Stimulated activated CD4-positive, alpha-beta T cell treated with anti-CD3 and anti-CD28 coated beads, Interleukin-15, amount 100 ng/mL, for 1 hour (primary cell): ENCODE measurements around the gene MITF.

Experiments used
- DNase-seq, 2 donors: peaks; one replicate each; pipeline ENCODE4 v3.0.0-alpha.2; 2020; ENCODE audit warnings: low read depth in 1 of 2, low spot score in 1 of 2

Gene MITF

DNA sequence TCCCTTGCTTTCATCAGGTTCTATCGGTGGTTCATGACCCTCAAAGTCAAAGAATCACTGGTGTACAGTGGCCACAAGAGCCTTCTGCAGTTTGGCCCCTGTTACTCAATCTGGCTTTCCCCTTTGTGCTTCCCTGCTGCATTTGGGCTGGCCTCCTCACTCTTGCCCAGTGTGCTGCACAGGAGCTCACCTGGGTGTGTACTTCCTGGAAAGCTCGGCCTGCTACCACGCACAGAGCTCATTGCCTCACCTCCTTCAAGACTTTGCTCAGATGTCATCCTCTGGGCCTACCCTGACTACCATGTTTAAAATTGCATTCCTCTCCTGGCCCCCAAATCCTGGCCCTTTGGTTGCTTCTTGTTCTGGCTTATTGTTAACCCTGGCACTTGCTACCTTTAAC lies 90.9 kb downstream of the MITF start:
- DNase-seq, result no peak

DNA sequence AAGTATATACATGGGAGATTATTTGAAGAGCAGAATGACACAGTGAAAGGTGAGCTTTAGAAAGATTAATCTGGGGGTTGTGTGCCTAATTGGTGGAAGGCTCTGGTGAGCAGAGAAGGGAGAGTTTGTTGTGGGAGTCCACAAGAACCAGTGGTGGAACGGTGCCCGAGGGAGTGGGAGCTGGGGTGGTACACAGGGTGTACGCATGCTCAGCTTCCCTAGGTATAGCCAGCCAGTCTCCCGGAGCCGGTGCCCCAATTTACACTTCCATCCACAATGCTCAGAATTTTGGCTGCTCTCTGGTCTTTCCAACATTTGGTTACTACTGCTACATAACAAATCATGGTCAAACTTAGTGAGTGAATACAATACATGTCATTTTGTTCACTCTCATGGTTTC lies 92.5 kb downstream of the MITF start:
- no peak for DNase-seq

DNA sequence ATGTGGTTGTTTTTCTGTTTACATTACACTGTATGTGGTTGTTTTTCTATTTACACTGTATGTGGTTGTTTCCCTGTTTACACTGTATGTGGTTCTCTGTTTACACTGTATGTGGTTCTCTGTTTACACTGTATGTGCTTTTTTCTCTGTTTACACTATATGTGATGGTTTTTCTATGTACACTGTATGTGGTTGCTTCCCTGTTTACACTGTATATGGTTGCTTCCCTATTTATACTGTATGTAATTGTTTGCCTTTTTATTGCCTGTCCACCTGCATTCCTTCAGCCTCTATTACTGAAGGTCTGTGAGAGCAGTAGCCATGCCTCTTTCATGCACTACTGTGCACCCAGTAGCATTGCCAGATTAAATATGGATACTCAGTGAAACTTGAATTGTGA lies 94.3 kb downstream of the MITF start:
- DNase-seq, result no peak

DNA sequence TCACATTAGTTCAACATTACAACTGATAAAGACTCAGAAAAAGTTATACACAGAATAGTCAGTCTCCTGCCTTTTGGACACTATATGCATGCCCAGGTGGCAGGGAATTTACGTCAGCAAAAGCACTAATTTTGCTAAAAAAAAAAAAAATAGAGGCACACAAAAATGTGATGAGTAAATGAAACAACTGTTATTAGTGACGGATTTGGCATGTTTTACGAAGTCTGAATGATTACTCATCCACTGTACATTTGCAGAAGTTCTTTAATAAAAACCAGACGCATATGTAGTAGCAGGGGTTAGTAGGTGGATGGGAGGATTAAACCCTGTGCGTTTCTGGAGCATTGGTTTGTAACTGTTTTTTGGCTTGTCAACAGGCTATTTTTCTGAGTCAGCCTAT lies 99.0 kb downstream of the MITF start:
- DNase-seq, result no peak

DNA sequence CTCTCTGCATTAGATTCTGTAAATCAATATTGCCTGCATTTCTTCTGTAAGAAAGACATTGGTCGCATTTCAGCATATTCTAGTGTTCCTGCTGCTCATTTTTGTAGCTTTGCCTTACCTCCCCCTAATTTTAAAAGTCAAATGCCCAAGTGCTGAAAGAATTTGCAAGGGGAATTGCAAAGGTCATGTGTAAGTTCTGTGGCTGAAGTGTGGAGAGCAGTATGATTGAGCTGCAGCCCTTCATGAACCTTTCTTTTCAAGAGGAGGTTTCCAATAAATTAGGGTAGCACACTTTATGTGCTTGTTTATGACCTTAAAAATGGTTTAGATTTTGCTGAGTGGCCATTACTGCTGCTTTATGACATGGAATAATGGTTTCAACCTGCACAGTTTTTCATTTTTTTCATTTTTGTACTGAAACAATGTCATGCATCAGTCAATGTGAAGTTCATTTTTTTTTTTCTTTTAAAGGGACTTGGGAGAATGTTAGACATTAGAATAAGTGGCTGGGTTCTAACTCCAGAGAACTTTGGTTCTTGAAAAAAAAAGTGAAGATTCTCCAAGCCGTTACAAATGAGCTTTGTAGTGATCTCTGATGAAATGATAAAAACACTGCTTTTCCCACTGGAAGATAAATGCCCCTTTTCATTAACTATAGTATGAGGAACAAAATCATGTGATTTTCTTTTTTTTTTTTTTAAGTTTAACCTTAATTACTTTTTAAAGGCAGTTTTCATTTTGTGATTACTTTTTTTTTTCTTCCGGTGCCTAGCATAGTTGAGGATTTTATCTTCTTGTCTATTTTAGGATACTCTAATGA lies 99.6 kb downstream of the MITF start:
- no peak for DNase-seq

DNA sequence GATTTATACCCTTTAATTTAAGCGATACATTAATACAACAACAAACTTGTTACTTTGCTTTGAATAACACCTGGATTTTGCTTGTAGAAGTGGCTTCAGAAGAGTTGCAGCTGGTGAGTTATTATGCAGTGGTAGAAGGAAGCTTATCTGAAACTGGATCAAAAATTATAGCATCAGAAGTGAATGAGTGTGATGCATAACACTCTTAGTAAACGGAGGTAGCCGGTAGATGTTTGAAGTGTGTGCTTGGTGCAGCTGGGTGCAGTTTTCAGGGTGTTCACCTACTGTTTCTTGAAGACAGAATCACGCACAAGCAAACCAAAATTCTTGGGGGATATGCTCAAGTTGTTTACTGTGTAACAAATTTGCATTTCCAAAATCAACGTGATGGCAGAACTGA lies 103.1 kb downstream of the MITF start:
- no peak for DNase-seq

DNA sequence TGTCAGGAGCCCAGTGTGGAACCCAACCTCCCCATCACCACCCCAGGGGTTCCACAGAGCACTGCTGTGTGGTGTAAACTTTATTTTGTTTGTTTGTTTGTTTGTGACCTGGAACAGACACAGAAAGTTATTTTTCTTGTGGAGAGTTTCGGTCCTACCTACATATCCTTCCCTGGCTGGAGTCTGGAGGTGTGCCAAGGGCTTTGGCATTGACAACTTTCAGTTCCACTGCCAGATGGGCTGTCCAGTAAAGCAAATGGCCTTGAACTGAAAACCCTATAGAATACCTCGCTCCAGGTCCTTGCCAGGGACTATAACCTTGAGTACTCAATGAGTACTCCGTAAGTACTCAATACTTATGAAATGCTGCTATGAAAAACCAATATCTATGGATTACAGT lies 103.5 kb downstream of the MITF start:
- DNase-seq, result no peak

DNA sequence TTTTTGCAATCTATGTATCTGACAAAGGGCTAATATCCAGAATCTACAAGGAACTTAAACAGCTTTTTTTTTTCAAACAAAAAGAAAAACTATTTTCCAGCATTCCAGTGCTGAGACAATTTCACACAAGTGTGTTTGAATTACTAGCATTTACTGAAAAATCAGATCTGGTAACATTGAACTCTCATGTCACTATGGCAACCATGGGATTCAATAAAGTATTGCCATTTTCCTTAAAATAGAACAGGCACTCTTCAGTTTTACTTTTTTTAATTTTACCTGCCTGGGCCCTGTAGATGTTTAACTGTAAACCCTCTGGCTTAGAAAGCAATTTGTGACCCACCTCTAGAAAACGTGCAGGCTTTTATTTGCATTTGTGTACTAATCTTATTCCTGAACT lies 105.4 kb downstream of the MITF start:
- DNase-seq, result no peak

DNA sequence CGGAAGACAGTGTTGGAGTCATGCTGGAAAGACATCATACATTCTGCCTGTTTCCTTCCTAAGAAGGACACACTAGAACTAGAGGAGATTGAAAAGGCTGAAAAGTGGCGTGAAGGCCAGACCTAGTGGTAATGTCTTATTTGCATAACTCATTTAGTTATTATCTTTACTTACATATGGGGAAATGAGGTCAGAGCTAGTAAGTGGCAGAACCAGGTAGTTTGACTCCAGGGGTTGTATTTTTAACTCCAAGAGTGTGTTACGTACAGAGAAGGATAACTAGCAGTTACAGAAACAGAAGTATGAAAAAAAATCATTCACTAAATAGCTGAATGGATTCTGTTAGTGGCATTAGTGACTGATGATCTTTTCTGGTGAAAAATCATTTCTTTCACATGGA lies 108.0 kb downstream of the MITF start:
- DNase-seq, result no peak

DNA sequence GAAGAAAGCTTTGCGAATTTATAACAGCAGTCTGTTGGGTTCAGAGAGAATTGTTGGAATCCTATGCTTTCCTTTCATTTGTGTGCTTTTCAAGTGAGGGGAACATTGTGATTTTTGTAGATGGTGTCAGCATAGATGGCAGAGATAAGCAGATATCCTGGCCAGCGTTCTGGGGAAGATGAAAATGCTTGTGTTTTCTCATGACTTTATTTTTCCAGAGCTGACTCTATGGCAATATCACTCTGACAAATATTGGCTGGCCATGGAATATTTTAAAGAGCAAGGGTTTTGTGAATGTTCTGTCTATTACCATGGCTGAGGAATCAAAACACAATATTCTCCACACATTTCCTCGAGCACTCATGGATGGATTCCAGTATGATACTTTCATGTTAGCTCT lies 108.8 kb downstream of the MITF start:
- no peak for DNase-seq

DNA sequence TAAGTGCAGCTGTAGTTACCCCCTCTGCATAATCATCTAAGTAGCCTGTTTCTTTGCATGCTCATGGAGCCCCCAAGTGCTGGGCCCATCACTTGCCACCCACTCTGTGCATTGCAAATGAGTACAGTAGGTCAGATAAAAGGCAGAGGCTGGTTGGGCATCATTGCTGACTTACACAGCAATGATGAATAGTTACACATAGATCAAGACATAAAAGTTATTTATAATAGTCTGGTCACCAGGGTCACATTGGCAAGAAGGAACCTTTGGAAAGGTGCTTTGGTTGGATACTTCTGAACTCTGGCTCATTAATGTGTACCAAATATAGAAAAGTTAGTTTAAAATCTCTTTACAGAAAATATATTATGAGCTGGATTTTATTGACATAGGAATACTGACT lies 111.6 kb downstream of the MITF start:
- DNase-seq, result no peak

DNA sequence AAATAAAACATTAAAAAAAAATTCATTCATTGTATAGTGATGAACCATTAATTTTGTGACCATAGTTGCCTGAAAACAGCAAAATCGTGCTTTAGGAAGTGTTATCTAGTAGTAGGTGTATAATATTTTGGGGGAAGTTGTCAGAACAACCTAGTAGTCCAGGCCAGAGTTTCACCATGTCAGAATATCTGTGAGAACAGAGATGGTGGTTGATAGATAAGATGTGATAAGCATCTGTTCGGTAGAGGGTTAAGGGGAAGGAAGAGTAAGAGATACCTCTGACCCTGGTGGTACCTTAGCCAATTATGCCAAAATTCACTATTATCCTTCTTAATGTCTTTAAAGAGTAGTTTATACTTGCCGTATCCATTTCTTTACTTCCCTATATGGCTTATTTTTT lies 113.8 kb downstream of the MITF start:
- DNase-seq, result no peak

DNA sequence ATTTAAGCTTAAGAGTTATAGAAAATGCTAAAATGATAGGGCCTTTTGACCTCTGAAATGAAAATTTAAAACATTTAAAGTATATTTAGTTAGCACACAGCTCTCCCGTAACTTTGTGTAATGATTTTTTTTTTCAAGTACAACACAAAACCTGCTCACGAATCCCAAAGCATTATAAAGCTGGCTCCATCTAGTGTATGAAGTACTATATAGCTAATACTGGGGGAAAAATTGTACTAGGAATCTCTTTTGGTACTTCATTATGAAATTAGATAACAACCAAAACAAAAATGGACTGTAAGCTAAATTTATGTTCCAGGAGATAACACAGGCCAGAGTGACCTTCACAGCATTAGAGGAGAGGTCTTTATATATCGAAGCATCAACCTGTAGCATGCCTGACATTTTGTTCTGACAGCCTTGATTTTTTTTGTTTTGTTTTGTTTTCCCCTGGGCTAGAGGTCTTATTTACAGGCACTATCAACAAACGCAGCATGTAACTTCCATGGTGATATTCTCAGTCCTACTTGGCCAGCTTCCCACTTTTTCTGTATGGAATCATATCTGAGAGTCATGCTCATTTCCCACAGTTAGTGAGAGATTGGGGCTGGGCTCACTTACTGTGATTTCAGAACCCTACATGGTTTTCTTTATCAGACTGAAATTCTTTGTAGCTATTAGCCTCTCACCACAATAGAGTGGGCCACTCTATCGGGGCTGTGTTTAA lies 116.3 kb downstream of the MITF start:
- no peak for DNase-seq

DNA sequence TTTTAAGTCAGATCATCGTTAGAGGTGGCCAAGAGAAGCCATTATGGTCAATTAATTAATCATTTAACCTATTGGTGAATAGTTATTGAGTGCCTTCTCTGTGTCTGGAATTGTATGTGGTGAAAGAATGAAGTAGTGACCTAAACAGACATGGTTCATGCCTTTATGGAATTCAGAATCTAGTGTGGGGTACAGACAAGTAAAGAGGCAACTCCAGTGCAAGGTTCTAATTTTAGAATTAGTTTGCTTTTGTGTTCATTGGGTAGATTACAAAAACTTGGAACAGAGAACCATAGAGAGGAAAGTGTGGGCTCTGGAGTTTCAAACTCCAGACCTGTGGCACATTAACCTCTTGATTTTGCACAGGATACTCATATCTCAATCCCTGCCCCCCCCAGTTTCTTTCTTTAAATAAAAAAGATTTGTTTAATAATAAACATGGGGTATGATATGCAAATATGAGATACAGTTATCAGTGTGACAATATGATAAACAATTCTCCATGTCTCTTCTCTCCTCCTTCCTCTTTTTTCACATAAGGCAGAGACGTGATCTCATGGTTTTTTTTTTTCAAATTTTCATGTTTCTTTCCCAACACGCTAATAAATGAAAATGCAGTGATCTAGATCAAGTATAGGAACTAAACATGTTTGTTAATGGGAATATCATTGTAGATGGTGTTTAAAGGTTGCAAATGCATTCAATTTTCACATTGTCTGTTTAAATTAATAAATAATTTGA lies 117.9 kb downstream of the MITF start:
- no peak for DNase-seq

DNA sequence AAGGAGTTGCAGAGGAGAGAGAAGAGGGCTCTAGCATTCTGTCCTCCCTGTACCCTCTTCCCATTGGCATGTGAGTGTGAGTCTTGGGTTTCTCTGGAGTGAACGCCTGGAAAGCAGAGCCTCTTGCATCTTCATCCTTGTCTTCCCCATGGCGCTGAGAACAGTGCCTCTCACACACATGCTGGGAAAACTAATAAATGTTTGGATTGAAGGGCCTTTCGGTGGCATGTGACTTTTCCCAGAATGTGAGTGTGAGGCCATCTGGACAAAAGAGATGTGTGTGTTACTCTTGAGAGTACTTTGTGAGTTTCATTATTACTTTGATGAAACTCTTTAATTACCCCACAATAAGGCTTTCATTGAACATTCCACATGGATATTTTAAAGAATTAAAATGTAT lies 122.3 kb downstream of the MITF start:
- DNase-seq, result no peak

DNA sequence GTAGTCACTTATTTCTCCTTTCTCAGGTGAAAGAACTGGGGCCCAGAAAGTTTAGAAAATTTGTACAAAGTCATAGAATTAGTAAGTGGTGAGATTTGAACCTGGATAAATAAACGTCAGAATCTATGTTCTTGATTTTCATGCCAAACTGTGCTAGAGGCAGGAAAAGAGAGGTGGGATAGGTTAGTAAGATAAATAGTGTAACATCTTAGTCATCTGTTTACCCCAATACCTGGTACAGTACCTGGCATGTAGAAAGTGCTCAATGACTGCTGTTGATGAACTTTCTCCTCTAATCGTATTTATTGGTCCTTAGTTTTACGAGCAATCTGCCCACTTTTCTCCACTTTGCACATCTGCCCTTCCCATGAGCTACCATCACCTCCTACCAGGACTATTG lies 124.9 kb downstream of the MITF start:
- DNase-seq, result no peak

DNA sequence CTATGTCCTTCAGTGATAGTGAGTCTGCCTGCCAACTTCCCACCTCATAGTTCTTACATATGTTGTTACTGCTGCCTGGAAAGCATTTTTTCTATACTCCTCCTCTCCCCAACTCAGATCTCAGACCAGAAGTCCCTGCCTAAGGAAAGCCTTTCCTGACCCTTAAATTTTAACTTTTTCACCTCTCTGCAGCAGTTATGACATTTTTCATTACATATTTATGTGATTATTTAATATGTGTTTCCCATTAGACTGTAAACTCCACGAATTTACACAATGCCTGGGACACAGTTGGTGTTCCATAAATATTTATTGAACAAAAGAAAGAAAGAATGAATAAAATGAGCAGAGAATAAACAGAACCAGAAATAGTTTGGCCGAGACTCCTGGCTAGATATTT lies 125.5 kb downstream of the MITF start:
- DNase-seq, result no peak

DNA sequence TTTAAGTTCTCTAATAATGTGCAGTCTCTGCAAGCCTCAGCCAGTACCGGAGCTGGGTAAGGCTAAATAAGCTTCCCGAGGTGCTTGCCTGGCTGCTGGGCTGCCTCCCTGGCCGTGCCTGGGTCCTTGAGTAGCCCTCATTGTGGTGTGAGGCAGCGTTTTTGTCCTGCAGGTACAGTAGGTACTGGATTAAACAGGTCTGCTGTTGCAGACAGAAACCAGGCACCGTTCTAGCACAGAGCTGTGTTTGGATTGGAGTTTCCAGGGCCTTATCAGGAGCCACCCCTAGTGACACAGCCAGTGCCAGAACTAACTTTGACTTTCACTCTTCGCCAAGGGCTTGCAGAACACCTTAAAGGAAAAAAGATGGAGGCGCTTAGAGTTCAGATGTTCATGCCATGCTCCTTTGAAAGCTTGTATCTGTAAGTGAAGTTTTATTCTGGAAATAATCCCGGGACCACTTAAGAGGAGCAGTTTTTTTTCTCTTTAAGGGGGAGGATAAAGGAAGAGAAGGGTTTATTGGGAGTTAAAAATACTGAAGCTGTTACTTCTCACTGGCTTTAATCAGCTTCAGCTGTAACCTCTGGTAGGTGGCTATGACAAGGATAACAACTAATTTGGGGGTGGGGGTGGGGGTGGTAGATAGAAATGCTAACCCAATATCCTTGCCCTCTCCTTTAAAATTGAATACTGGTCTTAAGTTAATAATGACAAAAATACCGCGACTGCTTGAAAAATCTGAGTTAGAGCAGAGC lies 126.8 kb downstream of the MITF start:
- DNase-seq, result no peak

DNA sequence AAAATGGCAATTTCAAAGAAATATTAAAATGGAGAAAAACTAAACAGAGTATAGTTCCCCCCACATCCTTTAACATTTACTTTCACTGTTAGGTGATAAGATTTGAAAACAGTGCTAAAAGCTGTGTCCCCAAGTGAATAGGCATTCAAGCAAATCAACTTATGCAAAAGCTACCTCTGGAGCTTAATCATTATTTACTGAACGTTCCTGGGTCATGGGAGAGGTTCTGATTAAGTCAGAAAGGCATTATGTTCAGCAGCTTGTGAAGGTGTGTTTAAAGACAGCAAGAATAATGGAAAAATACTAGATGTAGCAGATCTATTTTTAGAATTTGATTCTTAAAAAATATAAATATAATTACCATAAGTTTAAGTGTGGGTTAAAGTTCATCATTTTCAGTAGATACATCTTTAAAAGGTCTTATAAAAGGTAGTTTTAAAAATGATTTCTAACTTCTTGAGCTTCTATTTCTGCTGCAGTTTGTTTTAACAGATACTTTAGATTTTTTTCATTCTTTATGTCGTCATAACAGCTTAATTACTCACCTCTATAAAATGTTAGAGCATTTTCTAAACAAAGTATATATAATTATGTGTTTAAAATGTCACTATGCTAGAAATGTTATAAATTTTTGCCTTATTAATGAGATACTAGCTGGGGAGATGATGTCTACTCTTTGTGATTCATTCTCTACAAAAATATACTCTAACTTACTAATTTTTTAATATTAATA lies 127.9 kb downstream of the MITF start:
- DNase-seq, result no peak

DNA sequence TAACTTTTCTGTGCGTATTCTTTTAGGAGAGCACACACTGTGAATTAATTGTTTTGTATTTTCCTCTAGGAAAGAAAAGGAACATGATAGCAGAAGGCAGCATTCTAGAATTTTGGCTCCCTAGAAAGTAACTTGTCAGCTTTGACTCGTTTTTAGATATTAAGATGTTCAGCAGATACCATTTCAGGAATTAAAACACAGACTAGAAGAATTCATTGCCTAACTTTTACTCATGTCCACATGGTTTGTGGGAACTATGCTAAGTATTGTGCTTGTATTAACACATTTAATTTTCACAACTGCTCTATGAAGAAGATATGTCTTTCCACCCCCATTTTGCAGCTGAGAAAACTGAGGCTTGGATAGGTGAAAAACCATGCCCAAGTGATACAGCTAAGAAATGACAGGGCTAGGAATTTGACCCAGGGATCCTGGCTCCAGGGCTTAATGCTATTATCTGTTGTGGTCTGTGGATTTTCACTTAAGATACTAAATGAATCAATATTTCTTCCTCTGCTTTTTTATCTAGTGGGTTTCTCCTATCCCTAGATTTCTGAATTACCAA lies 128.8 kb downstream of the MITF start:
- DNase-seq, result no peak
